ENCODE measurements around the gene TYSND1.
"Not testable (repeated sequence)": the region's sequence is repeated elsewhere in the genome, so short reads cannot be mapped to it uniquely, and the experiment has no call there.

The TYSND1 gene

GRCh38 chr10:70163448-70163847, 16.9 kb upstream of the TYSND1 start:
- no peak for TF ChIP-seq CTCF (IDR thresholded peaks at IDR 0.05; ENCODE audit: low read depth, low read length)
- DNase-seq (ENCODE audit: extremely low read depth, low read depth) = no peak

GRCh38 chr10:70162892-70163201, 16.3 kb upstream of the TYSND1 start:
- TF ChIP-seq CTCF (IDR thresholded peaks at IDR 0.05; ENCODE audit: low read depth, low read length) = no peak
- no peak for DNase-seq (ENCODE audit: extremely low read depth, low read depth)

GRCh38 chr10:70162151-70162891, 15.8 kb upstream of the TYSND1 start:
- DNase-seq (ENCODE audit: extremely low read depth, low read depth) = no peak
- no peak for TF ChIP-seq CTCF (IDR thresholded peaks at IDR 0.05; ENCODE audit: low read depth, low read length)

GRCh38 chr10:70160798-70161197, 14.3 kb upstream of the TYSND1 start:
- no peak for TF ChIP-seq CTCF (IDR thresholded peaks at IDR 0.05; ENCODE audit: low read depth, low read length)
- no peak for DNase-seq (ENCODE audit: extremely low read depth, low read depth)

GRCh38 chr10:70159366-70159765, 12.9 kb upstream of the TYSND1 start:
- DNase-seq (ENCODE audit: extremely low read depth, low read depth) = not testable (repeated sequence)

GRCh38 chr10:70158113-70158512, 11.6 kb upstream of the TYSND1 start:
- no peak for TF ChIP-seq CTCF (IDR thresholded peaks at IDR 0.05; ENCODE audit: low read depth, low read length)
- DNase-seq (ENCODE audit: extremely low read depth, low read depth) = no peak

GRCh38 chr10:70155255-70155838, 8.8 kb upstream of the TYSND1 start:
- no peak for DNase-seq (ENCODE audit: extremely low read depth, low read depth)
- no peak for TF ChIP-seq CTCF (IDR thresholded peaks at IDR 0.05; ENCODE audit: low read depth, low read length)

GRCh38 chr10:70148516-70148915, 2.0 kb upstream of the TYSND1 start:
- no peak for TF ChIP-seq CTCF (IDR thresholded peaks at IDR 0.05; ENCODE audit: low read depth, low read length)
- DNase-seq (ENCODE audit: extremely low read depth, low read depth) = no peak

Data from AG09319 (cell line).